ENCODE data around the gene PPP1R17.

PPP1R17 gene

GRCh38 chr7:31688372-31688771, 1.4 kb downstream of the PPP1R17 start:
- TF ChIP-seq ZEB2 (tag by site-specific recombination; IDR thresholded peaks at IDR 0.05) (no peak), ZNF645 (tag by site-specific recombination; IDR thresholded peaks at IDR 0.05) (no peak), ZBTB48 (tag by site-specific recombination; IDR thresholded peaks at IDR 0.05) (no peak), ZNF621 (tag by site-specific recombination; IDR thresholded peaks at IDR 0.05) (no peak), HOXD13 (CRISPR knock-in tag; IDR thresholded peaks at IDR 0.05; ENCODE audit: borderline replicate concordance) (no peak), ZNF221 (tag by site-specific recombination; IDR thresholded peaks at IDR 0.05; ENCODE audit: borderline replicate concordance) (no peak), ZFP3 (tag by site-specific recombination; IDR thresholded peaks at IDR 0.05; ENCODE audit: low read depth) (no peak)
- CTCF ChIA-PET = interaction anchor here (0.6 to 0.7 kb wide), 2 partner anchors 69 to 84 kb away, joined by 3 read pairs; no protein-coding TSS in a partner anchor
- Histone ChIP-seq H3K27ac (ENCODE audit: extremely low read depth, low read depth, low read length) (no peak overlapping the region), H3K4me1 (ENCODE audit: control insufficient read depth, insufficient read depth, low read length) (no peaks in the 10 kb centered on the region), H3K4me3 (ENCODE audit: low read depth, low read length) (no peak overlapping the region), H3K36me3 (ENCODE audit: control insufficient read depth in 2 of 2, insufficient read depth in 1 of 2, low read length in 2 of 2) (no peaks in the 10 kb centered on the region), H3K9me3 (ENCODE audit: control insufficient read depth, insufficient read depth, low read depth, low read length) (no peaks in the 10 kb centered on the region)
- POLR2A ChIA-PET = no interaction called here

GRCh38 chr7:31688996-31689395, 2.0 kb downstream of the PPP1R17 start:
- H3K9me3 ChIP-seq (ENCODE audit: control insufficient read depth, insufficient read depth, low read depth, low read length) = no peaks in the 10 kb centered on the region
- H3K4me1 ChIP-seq (ENCODE audit: control insufficient read depth, insufficient read depth, low read length) = no peaks in the 10 kb centered on the region
- H3K4me3 ChIP-seq (ENCODE audit: low read depth, low read length) = no peak overlapping the region
- H3K36me3 ChIP-seq (ENCODE audit: control insufficient read depth in 2 of 2, insufficient read depth in 1 of 2, low read length in 2 of 2) = no peaks in the 10 kb centered on the region
- CTCF ChIA-PET = no interaction called here
- no peak overlapping the region for H3K27ac ChIP-seq (ENCODE audit: extremely low read depth, low read depth, low read length)
- POLR2A ChIA-PET = no interaction called here
- TF ChIP-seq ZNF169 (tag by site-specific recombination; IDR thresholded peaks at IDR 0.05) (no peak), IKZF3 (tag by site-specific recombination; IDR thresholded peaks at IDR 0.05) (no peak), SP2 (tag by site-specific recombination; IDR thresholded peaks at IDR 0.05) (no peak), TSHZ1 (tag by site-specific recombination; IDR thresholded peaks at IDR 0.05; ENCODE audit: borderline replicate concordance) (no peak), KLF7 (tag by site-specific recombination; IDR thresholded peaks at IDR 0.05; ENCODE audit: borderline replicate concordance) (no peak), BCL6B (tag by site-specific recombination; IDR thresholded peaks at IDR 0.05) (no peak), ZFP3 (tag by site-specific recombination; IDR thresholded peaks at IDR 0.05; ENCODE audit: low read depth) (no peak), ZBTB11 (tag by site-specific recombination; conservative IDR thresholded peaks at IDR 0.05; ENCODE audit: low read depth) (no peak), ZNF561 (tag by site-specific recombination; IDR thresholded peaks at IDR 0.05; ENCODE audit: borderline replicate concordance) (no peak), YY2 (tag by site-specific recombination; IDR thresholded peaks at IDR 0.05) (no peak), ZNF214 (tag by site-specific recombination; IDR thresholded peaks at IDR 0.05; ENCODE audit: borderline replicate concordance) (no peak), ZNF394 (tag by site-specific recombination; IDR thresholded peaks at IDR 0.05; ENCODE audit: borderline replicate concordance) (no peak), ZNF174 (tag by site-specific recombination; IDR thresholded peaks at IDR 0.05) (no peak), YY1 (tag by site-specific recombination; IDR thresholded peaks at IDR 0.05) (no peak), SP3 (tag by site-specific recombination; IDR thresholded peaks at IDR 0.05) (no peak)

Measured in HEK293 (cell line).